Glomerular endothelial cell (primary cell): ENCODE measurements around the gene CLEC4D. TPM values are rescaled to one million over a fixed set of nuclear protein-coding genes. Genes with fewer than 3 reads are reported as not detected.
"Not testable (repeated sequence)": the region's sequence is repeated elsewhere in the genome, so short reads cannot be mapped to it uniquely, and the experiment has no call there.

ENCODE experiments used
- DNase-seq: peaks from one replicate; pipeline ENCODE4 v3.0.0-alpha.2; 2011; ENCODE audit warnings: low read depth, low spot score; ENCODE audit errors: extremely low read depth
- total RNA-seq: library from RNA; depleted of rRNA; stranded (reverse); fragments of >200 nt; gene quantifications from 2 replicates; pipeline ENCODE4 v1.2.3, GENCODE V29; 2015

CLEC4D gene
- total RNA-seq, 1 donor from 2014 or later = not detected

- DNase-seq = no peak
Observed at GRCh38 chr12:8527250-8528130, 14.2 kb downstream of the CLEC4D start.

- DNase-seq = no peak
Observed at GRCh38 chr12:8532045-8532444, 18.7 kb downstream of the CLEC4D start.

- not testable (repeated sequence) for DNase-seq
Observed at GRCh38 chr12:8537820-8538219, 24.5 kb downstream of the CLEC4D start.

GRCh38 chr12:8540831-8541230 is 27.5 kb downstream of the CLEC4D start, which contains the start of gene CLEC4E:
Gene CLEC4E, minus strand, starts transcription at chr12:8540905. Its CDS starts 108 bp downstream, at chr12:8540797.
- DNase-seq = not testable (repeated sequence)

- no peak for DNase-seq
Observed at GRCh38 chr12:8541562-8541961, 28.3 kb downstream of the CLEC4D start.

GRCh38 chr12:8544295-8544694 is 31.0 kb downstream of the CLEC4D start:
- DNase-seq = peak; percentile 37

GRCh38 chr12:8546591-8546990 is 33.3 kb downstream of the CLEC4D start:
- DNase-seq = no peak

- DNase-seq = no peak
Observed at GRCh38 chr12:8547645-8548044, 34.3 kb downstream of the CLEC4D start.

GRCh38 chr12:8548192-8548591 is 34.9 kb downstream of the CLEC4D start:
- no peak for DNase-seq

GRCh38 chr12:8549381-8549780 is 36.1 kb downstream of the CLEC4D start:
- no peak for DNase-seq

- DNase-seq = no peak
Observed at GRCh38 chr12:8553088-8553627, 39.9 kb downstream of the CLEC4D start.

- peak; percentile 54 for DNase-seq
Observed at GRCh38 chr12:8554451-8555195, 41.3 kb downstream of the CLEC4D start.

- DNase-seq = no peak
Observed at GRCh38 chr12:8556531-8557097, 43.3 kb downstream of the CLEC4D start.

GRCh38 chr12:8559676-8560075 is 46.4 kb downstream of the CLEC4D start:
- DNase-seq = no peak

GRCh38 chr12:8561011-8561410 is 47.7 kb downstream of the CLEC4D start:
- DNase-seq = no peak

- no peak for DNase-seq
Observed at GRCh38 chr12:8562310-8562709, 49.0 kb downstream of the CLEC4D start.

GRCh38 chr12:8563356-8563755 is 50.1 kb downstream of the CLEC4D start:
- no peak for DNase-seq

GRCh38 chr12:8564656-8565055 is 51.4 kb downstream of the CLEC4D start:
- no peak for DNase-seq

GRCh38 chr12:8566052-8566451 is 52.7 kb downstream of the CLEC4D start:
- DNase-seq = not testable (repeated sequence)

- no peak for DNase-seq
Observed at GRCh38 chr12:8566525-8566924, 53.2 kb downstream of the CLEC4D start.
